HFFc6 (cell line): ENCODE data around the gene ZNF385C. TPM values are rescaled to one million over a fixed set of nuclear protein-coding genes. Genes with fewer than 3 reads are reported as not detected.
A peak's percentile ranks its signal among the peaks of the same experiment; 100 is the strongest.

Experiments used
- DNase-seq: peaks from one replicate; pipeline ENCODE4 v3.0.0-alpha.2; 2018
- H3K27ac Mint-ChIP-seq: 2 replicates; pipeline ENCODE4 v1.8.0; 2020; ENCODE audit warnings: mild to moderate bottlenecking, mixed read lengths
- H3K27me3 Mint-ChIP-seq: 2 replicates; pipeline ENCODE4 v1.8.0; 2021; ENCODE audit warnings: mild to moderate bottlenecking, moderate library complexity, mixed read lengths; ENCODE audit not compliant: insufficient read depth
- H3K36me3 Mint-ChIP-seq: 2 replicates; pipeline ENCODE4 v1.8.0; 2021; ENCODE audit warnings: low read depth, mixed read lengths
- H3K4me1 Mint-ChIP-seq: 2 replicates; pipeline ENCODE4 v1.8.0; 2020; ENCODE audit warnings: low read depth, mixed read lengths
- H3K4me3 Mint-ChIP-seq: 2 replicates; pipeline ENCODE4 v1.8.0; 2020; ENCODE audit warnings: mild to moderate bottlenecking, moderate library complexity, mixed read lengths
- H3K9me3 Mint-ChIP-seq: 2 replicates; pipeline ENCODE4 v1.8.0; 2020; ENCODE audit warnings: mild to moderate bottlenecking, mixed read lengths
- total RNA-seq, 6 experiments: library from RNA; stranded (reverse); fragmentation: NEBNext Ultra II Directional; extraction: Animal tissue kit (Norgen Biotek cat#: 25700); gene quantifications; 2 replicates in 1 of 6; 3 replicates in 5 of 6; pipeline ENCODE4 v1.2.3, GENCODE V29; 2021
- TF ChIP-seq, protein P1 (sequence below): fragments of 200-600 bp; sonication (generic); IDR thresholded peaks from 2 replicates; pipeline ENCODE4 v1.5.0; 2021; ENCODE audit warnings: antibody characterized with exemption, mild to moderate bottlenecking

Gene ZNF385C
- total RNA-seq, 6 experiments from 2014 or later = not detected

DNA sequence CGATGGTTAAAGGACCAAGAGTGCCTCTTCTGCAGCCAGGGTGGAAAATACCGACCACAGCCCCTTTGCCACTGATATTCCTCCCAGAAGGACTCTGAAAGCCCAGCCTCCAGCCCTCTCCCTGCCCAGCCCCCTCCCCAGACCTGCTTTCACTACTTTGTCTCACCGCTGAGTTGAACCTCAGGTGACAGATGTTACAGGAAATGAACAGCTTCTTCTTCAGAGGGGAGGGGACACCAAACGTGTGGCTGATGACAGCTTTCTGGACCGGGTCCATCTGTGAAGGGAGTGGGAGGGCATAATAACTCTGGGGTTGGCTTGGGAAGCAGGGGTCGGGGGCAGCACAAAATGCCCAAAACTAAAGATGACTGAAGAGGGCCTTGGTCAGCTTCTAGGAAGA is 64.2 kb downstream of the ZNF385C start:
- H3K9me3 Mint-ChIP-seq = no peaks in the 10 kb centered on the region
- no peak overlapping the region for H3K27ac Mint-ChIP-seq
- no peaks in the 10 kb centered on the region for H3K4me1 Mint-ChIP-seq
- peaks cover 38% of the 10 kb centered on the region for H3K27me3 Mint-ChIP-seq
- H3K4me3 Mint-ChIP-seq = no peak overlapping the region
- H3K36me3 Mint-ChIP-seq = no peaks in the 10 kb centered on the region
- no peak for DNase-seq
- TF ChIP-seq, protein P1, sequence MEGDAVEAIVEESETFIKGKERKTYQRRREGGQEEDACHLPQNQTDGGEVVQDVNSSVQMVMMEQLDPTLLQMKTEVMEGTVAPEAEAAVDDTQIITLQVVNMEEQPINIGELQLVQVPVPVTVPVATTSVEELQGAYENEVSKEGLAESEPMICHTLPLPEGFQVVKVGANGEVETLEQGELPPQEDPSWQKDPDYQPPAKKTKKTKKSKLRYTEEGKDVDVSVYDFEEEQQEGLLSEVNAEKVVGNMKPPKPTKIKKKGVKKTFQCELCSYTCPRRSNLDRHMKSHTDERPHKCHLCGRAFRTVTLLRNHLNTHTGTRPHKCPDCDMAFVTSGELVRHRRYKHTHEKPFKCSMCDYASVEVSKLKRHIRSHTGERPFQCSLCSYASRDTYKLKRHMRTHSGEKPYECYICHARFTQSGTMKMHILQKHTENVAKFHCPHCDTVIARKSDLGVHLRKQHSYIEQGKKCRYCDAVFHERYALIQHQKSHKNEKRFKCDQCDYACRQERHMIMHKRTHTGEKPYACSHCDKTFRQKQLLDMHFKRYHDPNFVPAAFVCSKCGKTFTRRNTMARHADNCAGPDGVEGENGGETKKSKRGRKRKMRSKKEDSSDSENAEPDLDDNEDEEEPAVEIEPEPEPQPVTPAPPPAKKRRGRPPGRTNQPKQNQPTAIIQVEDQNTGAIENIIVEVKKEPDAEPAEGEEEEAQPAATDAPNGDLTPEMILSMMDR = no peak

DNA sequence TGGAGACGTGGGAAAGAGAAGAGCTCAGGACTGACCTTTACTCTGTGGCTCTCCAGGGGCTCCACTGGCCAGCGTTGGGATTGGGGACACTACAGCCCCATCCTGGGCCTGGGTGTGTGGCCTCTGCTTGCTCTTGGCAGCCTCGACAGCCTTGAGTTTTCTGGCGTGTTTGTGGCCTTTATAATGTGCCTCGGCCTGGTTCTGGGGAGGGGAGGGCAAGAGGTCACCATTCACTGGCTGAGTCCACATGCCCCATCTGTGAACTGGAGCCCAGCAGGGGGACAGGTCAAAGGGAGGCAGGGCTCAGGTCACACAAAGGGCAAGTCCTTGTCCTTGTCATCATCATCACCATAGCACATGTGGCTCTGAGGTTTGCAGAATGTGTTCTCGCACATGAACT is 66.7 kb downstream of the ZNF385C start:
- Mint-ChIP-seq H3K9me3 (no peaks in the 10 kb centered on the region), H3K36me3 (no peaks in the 10 kb centered on the region), H3K27me3 (peaks cover 29% of the 10 kb centered on the region), H3K27ac (no peak overlapping the region), H3K4me3 (no peak overlapping the region), H3K4me1 (peaks cover 2% of the 10 kb centered on the region; the same call in 1 of the 2 replicates)
- TF ChIP-seq, protein P1 = no peak
- no peak for DNase-seq

DNA sequence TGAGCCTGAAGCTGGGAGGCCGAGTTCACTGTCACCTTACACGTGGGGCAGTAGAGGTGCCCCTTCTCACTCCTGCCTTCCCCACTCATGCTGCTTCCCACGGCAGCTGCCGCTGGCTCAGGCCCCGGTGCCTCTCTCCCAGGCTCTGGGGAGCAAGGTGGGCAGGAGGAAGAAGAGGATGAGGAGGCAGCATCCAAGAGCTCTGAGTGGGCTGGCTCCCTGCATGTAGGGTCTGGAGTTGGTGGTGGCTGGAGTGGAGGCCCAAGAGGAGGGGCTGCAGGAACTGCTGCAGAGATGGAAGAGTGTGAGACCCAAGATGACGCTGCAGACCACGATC is 69.5 kb downstream of the ZNF385C start:
- Mint-ChIP-seq H3K27me3 (peaks cover 21% of the 10 kb centered on the region), H3K36me3 (peaks cover 6% of the 10 kb centered on the region; the same call in 1 of the 2 replicates), H3K27ac (no peak overlapping the region), H3K4me3 (no peak overlapping the region), H3K9me3 (no peaks in the 10 kb centered on the region), H3K4me1 (peaks cover 30% of the 10 kb centered on the region)
- TF ChIP-seq, protein P1 = 0 out of 2 replicates have a peak, but pooled peaks have one; percentile 4
- DNase-seq = no peak

DNA sequence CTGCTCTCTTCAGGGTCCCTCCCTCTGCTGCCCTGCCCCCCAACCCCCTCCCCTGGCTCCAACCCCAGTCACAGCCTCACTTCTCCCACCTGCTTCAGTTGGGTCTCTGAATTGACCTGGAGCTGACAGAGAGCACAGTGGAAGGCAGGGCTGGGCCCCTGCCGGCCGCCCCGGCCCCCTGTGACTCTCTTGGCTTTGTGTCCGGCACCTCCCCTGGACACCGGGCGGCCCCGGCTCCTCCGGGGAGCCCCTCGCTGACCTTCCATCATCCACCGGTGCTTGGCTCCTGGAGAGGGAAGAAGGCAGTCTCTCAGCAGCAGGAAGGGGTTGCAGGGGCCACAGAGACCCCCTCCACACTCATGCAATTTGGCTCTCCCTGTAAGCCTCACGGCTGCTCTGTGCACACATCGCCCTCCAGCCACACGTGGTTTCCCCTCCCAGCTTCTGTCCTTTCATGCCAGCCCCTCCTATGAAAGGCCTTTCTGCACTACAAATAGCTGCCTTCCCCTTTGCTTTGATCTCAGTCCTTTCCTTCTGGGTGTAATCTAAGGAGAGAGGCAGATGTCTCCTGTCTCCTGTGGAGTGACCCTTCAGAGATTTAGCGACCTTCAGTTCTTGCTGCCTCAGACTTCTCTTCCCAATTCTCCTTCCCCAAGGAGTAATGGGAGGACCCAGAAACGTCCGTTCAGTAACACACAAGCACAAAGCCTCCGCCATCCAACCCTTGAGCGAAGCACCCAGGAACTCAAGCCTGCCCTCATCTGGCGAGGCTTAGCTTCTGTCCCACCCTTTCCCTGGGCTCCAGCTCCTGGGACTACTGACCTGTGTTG is 70.1 kb downstream of the ZNF385C start:
- no peaks in the 10 kb centered on the region for H3K9me3 Mint-ChIP-seq
- TF ChIP-seq, protein P1 = peak; percentile 50; the same call in 1 of the 2 replicates
- no peak overlapping the region for H3K4me3 Mint-ChIP-seq
- H3K27ac Mint-ChIP-seq = no peak overlapping the region
- peaks cover 19% of the 10 kb centered on the region for H3K27me3 Mint-ChIP-seq
- peaks cover 33% of the 10 kb centered on the region for H3K4me1 Mint-ChIP-seq
- H3K36me3 Mint-ChIP-seq = peaks cover 6% of the 10 kb centered on the region; the same call in 1 of the 2 replicates
- no peak for DNase-seq

DNA sequence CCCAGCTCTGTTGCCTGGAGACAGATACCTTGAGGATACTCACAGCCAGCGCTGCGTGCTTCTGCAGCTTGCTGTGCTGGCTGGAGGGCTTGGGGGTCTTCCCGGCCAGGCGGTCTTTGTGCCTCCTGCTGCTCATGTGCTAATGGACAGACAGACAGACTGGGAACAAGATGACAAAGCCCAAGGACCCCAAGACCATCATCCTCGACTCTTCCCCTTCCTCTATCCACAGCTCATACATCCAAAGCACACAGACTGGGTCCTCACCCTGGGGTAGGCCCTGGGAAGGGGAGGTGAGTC is 70.7 kb downstream of the ZNF385C start:
- TF ChIP-seq, protein P1 = no peak
- DNase-seq = no peak
- H3K27ac Mint-ChIP-seq = no peak overlapping the region
- H3K36me3 Mint-ChIP-seq = peaks cover 6% of the 10 kb centered on the region; the same call in 1 of the 2 replicates
- peaks cover 33% of the 10 kb centered on the region for H3K4me1 Mint-ChIP-seq
- H3K27me3 Mint-ChIP-seq = peaks cover 15% of the 10 kb centered on the region
- no peaks in the 10 kb centered on the region for H3K9me3 Mint-ChIP-seq
- no peak overlapping the region for H3K4me3 Mint-ChIP-seq
